Pancreas (tissue), 8 donors: Measurements from ENCODE around the gene CNGA2. TPM values are rescaled to one million over a fixed set of nuclear protein-coding genes. Genes with fewer than 3 reads are reported as not detected.

Experiments
- polyA plus RNA-seq, 2 donors: library from polyadenylated mRNA; stranded (reverse); fragments of 200-250 nt; gene quantifications; one replicate each; pipeline ENCODE4 v1.2.3, GENCODE V29; 2013
- total RNA-seq, 6 donors: library from RNA; stranded (reverse); fragmentation: NEBNext Ultra II Directional in 4 of 6; extraction: Animal tissue kit (Norgen Biotek cat#: 25700) in 4 of 6; gene quantifications; one replicate each; pipeline versions ENCODE4 v1.2.1 to v1.2.4, GENCODE V29; 2021 to 2023
- donor health status: healthy with polysubstance abuse.
- donor health status: DM: no; HTN: no; CAD: no; lungs with moderate emphysema.
- donor health status: DM: no; HTN: no; CAD: no.
- donor health status: Bipolar disorder and iron deficiency.
- donor health status: DM: yes; HTN: yes; CAD: no.
- donor health status: DM: no; HTN: no; CAD: no.
- donor health status: DM: no; HTN: no; CAD: no.
- donor health status: DM: yes; HTN: yes; CAD: no.

CNGA2 gene
- total and polyA plus RNA-seq, 8 donors, result not detected

Other genes with a start within 250 kb of the CNGA2 start
- gene PASD1, start 171.1 kb upstream of the CNGA2 start, total RNA-seq, result not detected
- gene PASD1, start 171.1 kb upstream of the CNGA2 start, polyA plus RNA-seq, result not detected
- gene PRRG3, start 39.3 kb upstream of the CNGA2 start, total RNA-seq, result under 1 TPM in 4 of 6 donors, not detected in 2; 0.03 to 0.41 (median 0.21) TPM
- under 1 TPM; 0.02 to 0.08 TPM for gene PRRG3, start 39.3 kb upstream of the CNGA2 start, polyA plus RNA-seq
- gene FATE1, start 18.7 kb upstream of the CNGA2 start, total RNA-seq, result not detected
- gene FATE1, start 18.7 kb upstream of the CNGA2 start, polyA plus RNA-seq, result under 1 TPM in 1 of 2 donors, not detected in 1; 0.07 TPM
- gene MAGEA4, start 178.1 kb downstream of the CNGA2 start, total RNA-seq, result not detected
- gene MAGEA4, start 178.1 kb downstream of the CNGA2 start, polyA plus RNA-seq, result not detected
- gene GABRE, start 239.9 kb downstream of the CNGA2 start, total RNA-seq, result 10 to 100 TPM in 3 of 6 donors, 1 to 10 TPM in 3; 4.2 to 15.1 (median 10.8) TPM
- 10 to 100 TPM; 29.2 to 51.4 TPM for gene GABRE, start 239.9 kb downstream of the CNGA2 start, polyA plus RNA-seq